GM18507 (cell line): ENCODE measurements around the gene LRR1.
"Not testable (repeated sequence)": the region's sequence is repeated elsewhere in the genome, so short reads cannot be mapped to it uniquely, and the experiment has no call there.

Experiments
- DNase-seq: peaks from one replicate; pipeline ENCODE4 v3.0.0; 2011; ENCODE audit warnings: low read depth; ENCODE audit not compliant: insufficient read length; ENCODE audit errors: extremely low spot score
- FAIRE-seq: peaks from 2 replicates; lab custom pipeline; 2011; peaks lifted over from hg19 to GRCh38; lab: Jason Lieb, UNC

Gene LRR1

DNA sequence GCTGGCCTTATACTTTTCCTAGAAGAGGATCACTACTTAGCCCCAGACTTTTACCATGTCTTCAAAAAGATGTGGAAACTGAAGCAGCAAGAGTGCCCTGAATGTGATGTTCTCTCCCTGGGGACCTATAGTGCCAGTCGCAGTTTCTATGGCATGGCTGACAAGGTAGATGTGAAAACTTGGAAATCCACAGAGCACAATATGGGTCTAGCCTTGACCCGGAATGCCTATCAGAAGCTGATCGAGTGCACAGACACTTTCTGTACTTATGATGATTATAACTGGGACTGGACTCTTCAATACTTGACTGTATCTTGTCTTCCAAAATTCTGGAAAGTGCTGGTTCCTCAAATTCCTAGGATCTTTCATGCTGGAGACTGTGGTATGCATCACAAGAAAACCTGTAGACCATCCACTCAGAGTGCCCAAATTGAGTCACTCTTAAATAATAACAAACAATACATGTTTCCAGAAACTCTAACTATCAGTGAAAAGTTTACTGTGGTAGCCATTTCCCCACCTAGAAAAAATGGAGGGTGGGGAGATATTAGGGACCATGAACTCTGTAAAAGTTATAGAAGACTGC is 23.4 kb downstream of the LRR1 start:
- no peak for FAIRE-seq
- DNase-seq, result no peak

DNA sequence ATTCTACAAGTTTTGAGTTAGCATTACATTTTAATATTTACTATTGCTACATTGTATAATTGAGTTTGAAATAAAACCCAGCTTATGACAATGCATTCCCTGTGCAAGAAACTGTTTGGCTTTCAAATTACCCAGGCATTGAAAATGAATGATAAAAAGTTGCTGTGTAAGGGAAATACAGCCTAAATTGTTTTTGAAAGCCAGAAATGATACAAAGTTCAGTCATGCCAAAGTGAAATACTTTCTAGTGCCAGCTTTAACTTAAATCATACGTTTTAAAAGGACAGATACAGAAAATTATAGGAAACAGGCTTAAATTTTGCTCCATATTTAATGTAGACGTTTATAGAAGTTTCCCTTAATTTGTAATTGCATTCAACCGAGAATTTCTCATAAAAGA is 24.6 kb downstream of the LRR1 start:
- no peak for DNase-seq
- FAIRE-seq, result no peak

DNA sequence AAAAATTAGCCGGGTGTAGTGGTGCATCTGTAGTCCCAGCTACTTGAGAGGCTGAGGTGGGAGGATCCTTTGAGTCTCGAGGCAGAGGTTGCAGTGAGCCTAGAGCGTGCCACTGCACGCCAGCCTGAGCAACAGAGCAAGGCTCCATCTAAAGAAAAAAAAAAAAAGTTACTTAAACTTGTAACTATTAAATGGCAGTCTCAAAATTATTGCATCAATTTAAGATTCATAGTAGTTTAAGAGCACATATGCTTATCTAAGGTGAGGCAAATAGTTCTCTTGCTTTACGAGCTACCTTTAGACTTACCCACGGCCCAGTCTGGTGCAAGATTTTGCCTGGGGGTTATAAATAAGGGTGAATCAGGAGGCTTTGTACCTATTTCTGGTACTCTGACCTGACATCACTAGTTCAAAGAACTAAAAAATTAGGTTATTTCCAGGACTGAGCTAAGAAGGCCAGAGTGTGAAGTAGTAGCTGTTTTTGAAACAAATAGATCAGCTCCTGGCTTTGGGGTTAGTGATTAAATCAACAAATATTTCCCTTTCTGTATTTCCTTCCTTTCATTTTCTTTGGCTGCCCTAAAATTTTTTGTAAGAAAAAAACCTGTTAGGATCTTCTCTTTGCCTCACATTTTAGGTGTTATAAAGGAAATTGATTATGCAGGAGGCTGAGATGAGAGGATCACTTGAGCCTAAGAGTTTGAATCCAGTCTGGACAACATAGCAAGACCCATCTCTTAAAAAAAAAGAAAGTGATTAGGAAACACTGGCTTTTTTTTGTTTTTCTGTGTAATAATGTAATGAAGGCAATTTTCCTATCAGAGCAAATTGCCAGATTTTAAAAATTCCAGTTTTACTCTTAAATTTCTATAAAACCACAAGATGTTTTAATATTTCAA is 25.4 kb downstream of the LRR1 start:
- FAIRE-seq, result peak; percentile 64

DNA sequence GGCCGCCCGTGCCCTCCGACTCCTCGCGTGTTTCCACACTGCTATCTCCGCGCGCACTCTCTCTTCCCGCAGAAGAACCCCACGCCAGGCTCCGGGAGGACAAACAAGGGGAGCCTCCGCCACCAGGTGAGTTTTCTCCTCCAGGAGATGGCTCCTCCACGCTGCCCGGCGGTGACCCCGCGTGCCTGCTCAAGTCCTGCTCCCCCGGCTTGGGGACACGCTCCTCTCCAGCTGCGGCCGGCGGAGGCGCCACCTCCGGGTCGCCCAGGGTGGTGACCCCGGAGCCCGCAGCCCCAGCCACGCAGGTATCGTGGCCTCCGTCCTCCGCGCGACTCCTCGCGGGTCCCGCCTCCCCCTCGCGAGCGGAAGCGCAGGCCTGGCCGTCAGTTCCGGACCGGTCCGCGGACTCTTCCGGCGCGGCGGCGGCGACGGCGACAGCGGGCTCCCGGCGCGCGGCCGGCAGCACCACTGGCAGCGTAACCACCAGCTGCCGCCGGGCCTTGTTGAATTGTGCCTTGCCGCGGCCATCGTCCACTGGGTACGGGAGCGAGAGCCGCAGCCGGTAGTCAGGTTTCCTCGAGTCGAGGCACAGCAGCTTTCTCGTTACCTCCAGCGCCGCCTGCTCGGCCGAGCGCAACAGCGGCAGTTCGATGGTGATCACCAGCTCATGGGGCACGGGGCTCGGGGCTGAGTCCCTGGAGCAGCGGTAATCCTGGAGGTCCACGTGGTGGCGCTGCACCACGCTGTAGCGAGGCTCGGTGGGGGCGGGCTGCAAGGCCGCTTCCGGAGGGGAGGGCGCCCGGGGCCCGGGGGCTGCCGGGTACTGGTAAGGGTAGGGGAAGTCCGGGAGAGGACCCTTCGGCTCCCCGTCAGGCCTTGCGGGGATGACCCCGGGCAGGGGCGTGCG is 35.2 kb downstream of the LRR1 start:
- peak; percentile 84 for FAIRE-seq
- DNase-seq, result peak; percentile 71

More for the DNA sequence above, 25.4 kb downstream of the LRR1 start:
- DNase-seq, result no peak

DNA sequence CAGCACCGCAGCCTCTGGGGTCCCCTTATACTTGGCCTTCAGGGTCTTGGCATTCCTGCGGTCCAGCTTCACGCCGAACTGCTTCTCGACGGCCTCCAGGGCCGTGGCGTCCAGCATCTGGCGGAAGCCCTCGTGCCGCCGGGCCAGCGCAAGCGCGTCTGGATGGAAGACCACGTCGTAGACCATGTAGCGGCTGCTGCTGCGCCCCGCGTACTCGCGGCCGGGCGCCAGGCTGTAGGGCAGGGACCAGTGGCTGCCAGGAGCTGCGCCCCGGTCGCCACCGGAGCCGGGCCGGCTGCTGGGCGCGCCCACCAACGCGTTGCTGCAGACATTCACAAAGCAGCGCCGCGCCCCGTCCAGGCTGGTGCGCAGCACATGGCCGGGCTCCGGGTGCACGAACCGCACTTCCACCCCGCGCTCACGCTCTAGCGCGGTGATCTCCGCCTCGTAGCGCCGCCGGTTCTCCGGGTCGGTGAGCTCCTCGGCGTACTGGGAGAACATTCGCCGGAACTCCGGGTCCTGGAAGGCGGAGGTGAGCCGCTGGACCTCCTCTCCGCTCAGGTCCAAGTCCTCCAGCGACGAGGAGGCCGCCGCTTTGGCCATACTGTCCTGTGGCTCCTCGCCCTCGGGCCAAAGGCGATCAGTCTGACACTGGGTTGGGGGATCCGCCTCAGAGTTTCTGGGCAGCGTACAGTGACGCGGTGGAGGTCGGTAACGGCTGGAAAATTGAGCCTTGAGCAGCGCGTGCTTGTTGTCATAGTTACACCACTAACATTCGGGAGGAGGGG is 36.0 kb downstream of the LRR1 start, which contains the start of gene DNAAF2:
DNAAF2 (minus strand) TSS at position 698 of the 788 bp plus-strand sequence; CDS start at position 603, 95 bp downstream.
- peak; percentile 32 for DNase-seq
- no peak for FAIRE-seq

DNA sequence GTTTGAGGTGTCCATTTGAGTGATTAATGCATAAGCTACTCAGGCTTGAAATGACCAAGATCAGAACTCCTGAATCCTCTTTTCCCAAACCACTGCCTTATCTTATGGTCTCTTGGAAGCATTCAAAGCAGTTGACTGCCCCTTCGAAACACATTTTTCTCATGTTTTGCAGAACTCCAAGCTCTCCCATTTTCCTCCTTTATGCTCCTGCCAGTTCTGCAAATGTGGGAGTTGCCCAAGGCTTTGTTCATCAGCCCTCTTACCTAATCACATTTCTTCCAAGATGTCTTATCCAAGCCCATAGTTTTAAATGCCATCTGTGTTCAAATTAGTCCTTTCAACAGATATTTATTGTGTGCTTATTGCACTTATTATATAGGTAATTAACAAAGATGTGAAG is 38.1 kb downstream of the LRR1 start:
- DNase-seq (no peak), FAIRE-seq (no peak)

DNA sequence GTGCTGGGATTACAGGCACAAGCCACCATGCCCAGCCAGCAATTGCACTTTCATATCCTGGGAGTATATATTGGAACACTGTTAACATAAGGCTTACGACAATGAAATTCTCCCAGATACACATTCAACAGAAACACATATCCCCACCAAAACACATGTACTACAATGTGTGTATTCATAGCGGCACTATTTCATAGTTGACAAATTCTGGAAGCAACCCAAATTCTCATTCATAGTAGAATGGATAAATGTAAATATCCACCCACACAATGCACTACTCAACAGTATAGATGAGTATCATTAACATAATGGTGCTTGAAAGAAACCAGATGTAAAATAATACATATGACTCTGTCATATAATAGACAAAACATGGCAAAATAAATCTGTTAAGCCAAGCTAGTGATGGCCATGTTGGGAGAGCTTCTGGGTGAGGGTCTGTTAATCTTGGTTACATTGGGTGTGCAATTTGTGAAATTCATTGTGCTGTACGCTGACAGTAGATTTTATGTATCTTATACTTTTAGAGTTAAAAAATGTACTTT is 38.9 kb downstream of the LRR1 start:
- FAIRE-seq (no peak), DNase-seq (no peak)

DNA sequence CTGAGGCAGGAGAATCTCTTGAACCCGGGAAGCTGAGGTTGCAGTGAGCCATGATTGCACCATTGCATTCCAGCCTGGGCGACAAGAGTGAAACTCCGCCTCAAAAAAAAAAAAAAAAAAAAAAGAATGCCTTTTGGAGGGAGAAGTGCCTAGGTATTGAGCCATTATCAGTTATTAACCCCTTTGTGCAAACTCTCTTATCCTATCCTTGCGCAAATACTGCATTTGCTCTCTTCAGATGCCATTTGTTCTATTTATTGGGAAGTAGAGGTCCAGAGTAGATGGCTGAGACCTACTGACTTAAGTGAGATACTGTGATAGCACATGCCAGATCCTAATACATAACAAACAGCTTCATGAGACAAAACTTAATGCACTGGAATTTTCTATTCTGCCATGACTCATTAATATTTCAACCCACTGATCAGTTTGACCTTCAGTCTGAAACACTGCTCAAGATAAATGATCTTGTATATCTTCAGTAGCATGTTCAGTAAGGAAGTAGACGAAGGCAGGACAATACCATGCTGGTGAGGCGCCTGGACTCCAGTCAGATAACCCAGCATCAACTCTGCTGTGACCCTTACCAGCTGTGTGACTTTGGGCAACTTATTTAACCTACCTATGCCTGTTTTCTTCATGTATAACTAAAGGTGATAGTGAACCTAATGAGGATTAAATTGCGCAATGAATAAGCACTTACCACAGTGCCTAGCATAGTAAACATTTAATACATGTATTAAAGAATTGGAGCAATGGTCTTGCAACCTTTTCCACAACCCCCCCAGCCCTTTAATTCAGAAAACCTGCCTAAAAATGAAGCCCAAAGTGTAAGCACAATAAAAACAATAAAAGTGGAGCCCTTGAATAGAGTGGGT is 42.0 kb downstream of the LRR1 start:
- FAIRE-seq (peak; percentile 26), DNase-seq (no peak)

DNA sequence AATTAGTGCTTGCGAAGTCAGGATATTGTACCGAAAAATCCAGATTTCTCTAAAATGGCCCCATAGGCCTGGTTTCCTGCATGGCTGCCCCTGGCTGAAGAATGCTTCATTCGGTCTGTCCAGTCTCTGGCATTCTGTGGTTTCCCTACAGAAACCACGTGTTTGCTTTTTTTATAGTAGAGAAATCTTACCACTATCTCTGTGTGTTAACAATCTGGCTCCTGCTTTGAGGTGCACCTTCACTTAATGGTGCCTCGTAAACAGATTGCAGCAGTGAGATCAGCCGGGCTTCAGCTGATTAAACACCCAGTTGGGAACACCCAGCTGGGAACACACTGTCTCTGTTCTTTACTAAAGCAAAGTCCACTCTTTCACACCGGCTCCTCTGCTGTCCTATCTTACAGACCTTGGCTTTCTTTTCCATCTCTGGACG is 43.0 kb downstream of the LRR1 start:
- FAIRE-seq, result peak; percentile 41

DNA sequence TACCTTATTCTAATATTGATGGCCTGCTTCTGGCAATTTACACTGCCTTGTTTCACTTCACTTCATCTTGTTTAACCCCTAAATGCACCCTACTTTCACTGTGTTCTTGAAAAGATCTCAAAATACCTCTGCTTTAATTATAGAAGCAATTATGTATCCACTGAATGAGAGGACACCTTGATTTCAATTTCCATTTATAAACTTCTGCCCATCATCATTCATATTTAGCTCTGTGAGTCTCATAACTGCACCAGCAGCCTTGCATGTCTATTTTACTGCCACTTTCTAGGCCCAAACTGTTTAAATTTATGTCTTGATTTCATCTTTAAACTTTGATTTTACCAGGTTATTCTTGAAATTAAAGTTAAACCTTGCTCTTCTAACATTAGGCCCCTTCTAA is 43.4 kb downstream of the LRR1 start:
- DNase-seq (no peak), FAIRE-seq (no peak)

More for the DNA sequence above, 43.0 kb downstream of the LRR1 start:
- no peak for DNase-seq

DNA sequence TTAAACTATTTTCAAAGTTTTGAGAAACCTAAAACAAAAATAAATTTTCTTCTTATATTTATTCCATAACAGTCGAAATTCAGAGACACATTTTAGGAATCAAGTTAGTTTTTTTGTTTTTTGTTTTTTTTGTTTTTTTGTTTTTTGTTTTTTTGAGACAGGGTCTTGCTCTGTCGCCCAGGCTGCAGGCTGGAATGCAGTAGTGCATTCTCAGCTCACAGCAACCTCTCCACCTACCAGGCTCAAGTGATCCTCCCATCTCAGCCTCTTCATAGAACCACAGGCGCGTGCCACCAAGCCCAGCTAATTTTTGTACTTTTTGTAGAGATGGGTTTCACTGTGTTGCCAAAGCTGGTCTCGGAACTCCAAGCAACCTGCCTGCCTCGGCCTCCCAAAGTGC is 54.8 kb downstream of the LRR1 start:
- no peak for FAIRE-seq

DNA sequence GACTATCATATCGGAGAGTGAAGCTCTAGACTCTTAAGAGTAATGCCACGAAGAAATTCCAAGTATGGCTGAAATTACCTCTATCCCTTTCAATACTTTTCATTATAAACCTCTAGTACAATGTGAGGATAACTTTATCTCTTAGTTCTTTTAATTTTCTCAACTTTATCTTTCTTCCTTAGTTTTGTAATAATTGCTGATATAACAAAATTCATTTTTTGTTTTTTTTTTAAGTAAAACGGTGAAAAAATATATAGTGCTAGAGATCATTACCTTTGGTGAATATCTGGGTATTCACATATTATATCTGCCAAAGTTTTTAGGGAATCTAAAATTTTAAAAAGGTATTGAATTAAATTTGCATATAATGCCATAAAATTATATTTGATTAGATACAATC is 55.8 kb downstream of the LRR1 start:
- DNase-seq, result no peak
- no peak for FAIRE-seq

More for the DNA sequence above, 54.8 kb downstream of the LRR1 start:
- no peak for DNase-seq

DNA sequence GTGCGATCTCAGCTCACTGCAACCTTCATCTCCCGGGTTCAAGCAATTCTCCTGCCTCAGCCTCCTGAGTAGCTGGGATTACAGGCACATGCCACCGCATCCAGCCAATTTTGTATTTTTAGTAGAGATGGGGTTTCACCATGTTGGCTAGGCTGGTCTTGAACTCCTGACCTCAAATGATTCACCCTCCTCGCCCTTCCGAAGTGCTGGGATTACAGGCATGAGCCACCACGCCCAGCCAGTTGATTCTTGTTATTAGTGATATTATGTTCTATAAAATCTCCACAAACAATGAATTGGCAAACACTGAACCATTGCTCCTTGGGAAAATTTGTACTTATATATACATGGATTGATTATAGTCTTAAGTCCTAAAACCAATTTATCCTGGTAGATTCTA is 58.8 kb downstream of the LRR1 start:
- DNase-seq, FAIRE-seq: not testable (repeated sequence)

DNA sequence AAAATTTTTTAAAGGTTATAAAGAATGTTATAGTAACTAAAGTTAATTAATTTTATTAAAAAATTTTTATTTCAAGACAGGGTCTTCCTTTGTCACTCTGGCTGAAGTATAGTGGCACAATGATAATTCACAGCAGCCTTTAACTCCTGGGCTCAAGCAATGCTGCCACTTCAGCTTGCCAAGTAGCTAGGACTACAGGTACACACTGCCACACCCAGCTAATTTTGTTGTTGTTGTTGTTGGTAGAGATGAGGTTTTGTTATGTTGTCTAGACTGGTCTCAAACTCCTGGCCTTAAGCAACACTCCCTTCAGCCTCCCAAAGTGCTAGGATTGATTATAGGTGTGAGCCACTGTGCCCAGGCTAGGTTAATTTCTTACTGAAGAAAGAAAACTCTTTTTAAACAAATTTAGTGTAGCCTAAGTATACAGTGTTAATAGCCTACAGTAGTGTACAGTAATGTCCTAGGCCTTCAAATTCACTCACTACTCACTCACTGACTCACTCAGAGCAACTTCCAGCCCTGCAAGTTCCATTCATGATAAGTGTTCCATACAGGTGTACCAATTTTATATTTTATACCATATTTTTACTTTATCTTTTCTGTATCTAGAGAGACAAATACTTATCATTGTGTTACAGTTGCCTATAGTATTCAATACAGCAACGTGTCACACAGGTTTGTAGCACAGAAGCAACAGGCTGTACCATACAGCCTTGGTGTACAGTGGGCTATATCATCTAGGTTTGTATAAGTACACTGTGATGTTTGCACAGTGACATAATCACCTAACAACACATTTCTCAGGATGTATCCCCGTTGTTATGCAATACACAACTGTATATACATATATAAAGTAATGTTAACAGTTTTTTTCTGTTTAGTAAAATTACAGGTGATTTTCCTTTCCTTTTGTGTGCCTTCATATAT is 61.1 kb downstream of the LRR1 start:
- no peak for DNase-seq
- no peak for FAIRE-seq
